ENCODE data around the gene CHRNA4.

CHRNA4 gene

DNA sequence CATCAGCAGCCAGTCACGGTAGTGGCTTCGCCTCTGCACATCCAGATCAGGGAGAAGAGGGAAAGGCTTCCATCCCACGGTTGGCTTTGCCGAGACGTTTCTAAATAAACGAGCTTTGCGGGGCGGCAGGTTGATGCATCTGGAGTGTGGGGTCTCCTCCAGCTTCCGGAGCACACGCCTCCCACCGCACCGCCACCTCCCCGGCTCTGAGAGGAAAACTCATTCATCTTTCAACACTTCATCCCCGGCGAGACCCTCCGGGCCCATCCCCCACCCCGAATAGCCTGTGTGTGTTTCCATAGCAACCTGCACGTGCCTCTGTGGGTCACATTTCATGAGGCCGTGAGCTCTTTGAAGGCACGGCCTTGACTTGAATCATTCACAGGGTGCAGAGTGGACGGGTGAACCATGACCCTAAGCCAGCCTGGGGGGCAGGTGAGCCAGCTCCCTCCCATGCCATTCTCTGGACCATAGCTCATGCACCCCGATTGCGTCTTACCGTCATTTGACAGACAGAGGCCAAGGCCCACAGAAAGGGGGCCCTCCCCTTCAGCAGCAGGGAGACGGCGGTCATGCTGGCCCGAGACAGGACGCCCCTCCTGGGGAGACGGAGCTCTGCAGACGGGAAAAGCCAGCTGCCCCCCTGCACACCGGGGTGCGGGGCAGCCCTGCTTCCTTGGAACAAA, 16.2 kb upstream of the CHRNA4 start:
- Histone ChIP-seq H3K4me2 (ENCODE audit: low read length) (no peak overlapping the region), H3K36me3 (ENCODE audit: control insufficient read depth, low read length) (no peaks in the 10 kb centered on the region), H3K4me3 (ENCODE audit: low read length) (no peak overlapping the region), H3K79me2 (ENCODE audit: control insufficient read depth, low read length) (no peaks in the 10 kb centered on the region), H3K27me3 (ENCODE audit: control insufficient read depth, low read length) (no peaks in the 10 kb centered on the region), H3K9me3 (ENCODE audit: control insufficient read depth, insufficient read depth, low read length) (peaks cover 7% of the 10 kb centered on the region; the same call in 1 of the 2 replicates), H4K20me1 (ENCODE audit: control insufficient read depth, insufficient read depth, low read depth, low read length) (no peaks in the 10 kb centered on the region), H3K27ac (ENCODE audit: low read depth, low read length) (no peak overlapping the region), H3K9me2 (replicated peaks; ENCODE audit: control insufficient read depth, low read length) (no peaks in the 10 kb centered on the region), H3F3A (ENCODE audit: control insufficient read depth, insufficient read depth) (no peaks in the 10 kb centered on the region), H3K4me1 (ENCODE audit: control insufficient read depth, low read length) (no peaks in the 10 kb centered on the region)
- TF ChIP-seq EZH2phosphoT487 (IDR thresholded peaks at IDR 0.05; ENCODE audit: borderline replicate concordance, low read length) = no peak
- TF ChIP-seq, protein P1, sequence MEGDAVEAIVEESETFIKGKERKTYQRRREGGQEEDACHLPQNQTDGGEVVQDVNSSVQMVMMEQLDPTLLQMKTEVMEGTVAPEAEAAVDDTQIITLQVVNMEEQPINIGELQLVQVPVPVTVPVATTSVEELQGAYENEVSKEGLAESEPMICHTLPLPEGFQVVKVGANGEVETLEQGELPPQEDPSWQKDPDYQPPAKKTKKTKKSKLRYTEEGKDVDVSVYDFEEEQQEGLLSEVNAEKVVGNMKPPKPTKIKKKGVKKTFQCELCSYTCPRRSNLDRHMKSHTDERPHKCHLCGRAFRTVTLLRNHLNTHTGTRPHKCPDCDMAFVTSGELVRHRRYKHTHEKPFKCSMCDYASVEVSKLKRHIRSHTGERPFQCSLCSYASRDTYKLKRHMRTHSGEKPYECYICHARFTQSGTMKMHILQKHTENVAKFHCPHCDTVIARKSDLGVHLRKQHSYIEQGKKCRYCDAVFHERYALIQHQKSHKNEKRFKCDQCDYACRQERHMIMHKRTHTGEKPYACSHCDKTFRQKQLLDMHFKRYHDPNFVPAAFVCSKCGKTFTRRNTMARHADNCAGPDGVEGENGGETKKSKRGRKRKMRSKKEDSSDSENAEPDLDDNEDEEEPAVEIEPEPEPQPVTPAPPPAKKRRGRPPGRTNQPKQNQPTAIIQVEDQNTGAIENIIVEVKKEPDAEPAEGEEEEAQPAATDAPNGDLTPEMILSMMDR (IDR thresholded peaks at IDR 0.05; ENCODE audit: low read depth, low read length, poor library complexity, severe bottlenecking) = no peak

DNA sequence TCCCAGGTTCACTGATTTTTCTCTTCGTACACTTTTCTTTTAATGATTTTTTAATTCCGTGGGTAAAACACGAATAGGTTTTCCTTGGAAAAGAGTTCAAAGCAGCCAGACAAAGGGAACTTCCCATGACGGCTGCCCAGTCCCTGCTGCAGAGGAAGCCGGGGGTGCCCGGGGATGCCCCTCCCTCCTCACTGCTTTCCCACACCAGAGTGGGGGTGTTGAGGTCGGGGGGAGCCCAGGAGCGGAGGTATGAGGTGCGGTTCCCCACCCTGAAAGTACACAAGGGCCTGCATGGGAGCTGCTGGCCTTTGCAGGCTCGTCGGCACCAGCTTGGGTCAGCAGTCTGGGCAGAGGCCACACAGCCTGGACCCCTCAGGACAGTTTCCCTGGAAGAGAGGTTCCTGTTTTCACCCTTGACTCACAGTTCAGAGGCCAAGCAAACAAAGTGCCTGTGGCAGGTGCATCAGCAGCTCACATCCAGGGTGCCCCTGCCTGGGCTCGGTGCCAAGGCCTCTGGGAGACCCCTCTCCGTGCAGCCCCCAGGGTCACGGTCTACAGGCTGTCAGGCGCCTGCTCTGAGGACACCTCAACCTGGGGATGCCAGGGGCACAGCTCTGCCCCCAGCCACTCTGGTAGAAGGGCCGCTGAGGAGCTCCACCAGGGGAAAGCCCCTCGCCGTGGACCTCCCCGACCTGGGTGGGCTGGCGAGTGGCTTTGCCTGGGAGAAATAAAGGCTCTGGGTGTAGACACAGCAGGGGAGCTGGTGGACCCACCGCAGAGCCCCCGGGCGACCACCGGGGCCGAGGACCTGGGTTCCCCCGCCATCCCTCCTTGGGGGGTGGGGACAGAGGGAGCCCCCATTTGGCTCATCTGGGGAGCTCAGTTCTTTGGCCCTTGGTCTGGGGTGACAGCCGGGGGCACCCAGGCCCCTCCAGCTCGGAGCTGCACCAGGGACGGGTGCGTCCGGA, 15.4 kb upstream of the CHRNA4 start:
- Histone ChIP-seq H3F3A (ENCODE audit: control insufficient read depth, insufficient read depth) (no peaks in the 10 kb centered on the region), H3K4me3 (ENCODE audit: low read length) (no peak overlapping the region), H3K4me1 (ENCODE audit: control insufficient read depth, low read length) (no peaks in the 10 kb centered on the region), H3K27me3 (ENCODE audit: control insufficient read depth, low read length) (no peaks in the 10 kb centered on the region), H3K4me2 (ENCODE audit: low read length) (no peak overlapping the region), H3K27ac (ENCODE audit: low read depth, low read length) (no peak overlapping the region), H3K36me3 (ENCODE audit: control insufficient read depth, low read length) (no peaks in the 10 kb centered on the region), H3K79me2 (ENCODE audit: control insufficient read depth, low read length) (no peaks in the 10 kb centered on the region), H3K9me3 (ENCODE audit: control insufficient read depth, insufficient read depth, low read length) (peaks cover 7% of the 10 kb centered on the region; the same call in 1 of the 2 replicates), H4K20me1 (ENCODE audit: control insufficient read depth, insufficient read depth, low read depth, low read length) (no peaks in the 10 kb centered on the region), H3K9me2 (replicated peaks; ENCODE audit: control insufficient read depth, low read length) (no peaks in the 10 kb centered on the region)
- no peak for TF ChIP-seq EZH2phosphoT487 (IDR thresholded peaks at IDR 0.05; ENCODE audit: borderline replicate concordance, low read length)
- TF ChIP-seq, protein P1 (IDR thresholded peaks at IDR 0.05; ENCODE audit: low read depth, low read length, poor library complexity, severe bottlenecking) = no peak

DNA sequence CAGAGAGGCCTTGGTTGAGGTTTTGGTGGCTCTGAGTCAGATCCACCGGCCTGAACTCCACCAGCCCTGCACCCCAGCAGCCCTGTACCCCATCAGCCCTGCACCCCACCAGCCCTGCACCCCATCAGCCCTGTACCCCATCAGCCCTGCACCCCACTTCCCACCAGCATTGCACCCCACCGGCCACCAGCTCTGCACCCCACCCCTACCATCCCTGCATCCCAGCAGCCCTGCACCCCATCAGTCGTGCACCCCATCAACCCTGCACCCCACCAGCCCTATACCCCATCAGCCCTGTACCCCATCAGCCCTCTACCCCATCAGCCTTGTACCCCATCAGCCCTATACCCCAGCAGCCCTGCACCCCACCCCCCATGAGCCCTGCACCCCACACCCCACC, 14.3 kb upstream of the CHRNA4 start:
- Histone ChIP-seq H3K9me3 (ENCODE audit: control insufficient read depth, insufficient read depth, low read length) (peaks cover 6% of the 10 kb centered on the region; the same call in 1 of the 2 replicates), H3K4me2 (ENCODE audit: low read length) (no peak overlapping the region), H3K9me2 (replicated peaks; ENCODE audit: control insufficient read depth, low read length) (no peaks in the 10 kb centered on the region), H3K36me3 (ENCODE audit: control insufficient read depth, low read length) (no peaks in the 10 kb centered on the region), H3K79me2 (ENCODE audit: control insufficient read depth, low read length) (no peaks in the 10 kb centered on the region), H3K4me1 (ENCODE audit: control insufficient read depth, low read length) (no peaks in the 10 kb centered on the region), H3K27me3 (ENCODE audit: control insufficient read depth, low read length) (no peaks in the 10 kb centered on the region), H3F3A (ENCODE audit: control insufficient read depth, insufficient read depth) (no peaks in the 10 kb centered on the region), H3K27ac (ENCODE audit: low read depth, low read length) (no peak overlapping the region), H3K4me3 (ENCODE audit: low read length) (no peak overlapping the region), H4K20me1 (ENCODE audit: control insufficient read depth, insufficient read depth, low read depth, low read length) (no peaks in the 10 kb centered on the region)
- TF ChIP-seq, protein P1 (IDR thresholded peaks at IDR 0.05; ENCODE audit: low read depth, low read length, poor library complexity, severe bottlenecking) = no peak
- no peak for TF ChIP-seq EZH2phosphoT487 (IDR thresholded peaks at IDR 0.05; ENCODE audit: borderline replicate concordance, low read length)

Measured in DOHH2 (cell line).